Kasumi-1 (cell line): Measurements from ENCODE around the gene AIPL1.

Source experiments
- DNase-seq, 2 experiments: peaks; one replicate each; lab custom pipeline; 2025; lab: John Stamatoyannopoulos, UW

The AIPL1 gene

DNA sequence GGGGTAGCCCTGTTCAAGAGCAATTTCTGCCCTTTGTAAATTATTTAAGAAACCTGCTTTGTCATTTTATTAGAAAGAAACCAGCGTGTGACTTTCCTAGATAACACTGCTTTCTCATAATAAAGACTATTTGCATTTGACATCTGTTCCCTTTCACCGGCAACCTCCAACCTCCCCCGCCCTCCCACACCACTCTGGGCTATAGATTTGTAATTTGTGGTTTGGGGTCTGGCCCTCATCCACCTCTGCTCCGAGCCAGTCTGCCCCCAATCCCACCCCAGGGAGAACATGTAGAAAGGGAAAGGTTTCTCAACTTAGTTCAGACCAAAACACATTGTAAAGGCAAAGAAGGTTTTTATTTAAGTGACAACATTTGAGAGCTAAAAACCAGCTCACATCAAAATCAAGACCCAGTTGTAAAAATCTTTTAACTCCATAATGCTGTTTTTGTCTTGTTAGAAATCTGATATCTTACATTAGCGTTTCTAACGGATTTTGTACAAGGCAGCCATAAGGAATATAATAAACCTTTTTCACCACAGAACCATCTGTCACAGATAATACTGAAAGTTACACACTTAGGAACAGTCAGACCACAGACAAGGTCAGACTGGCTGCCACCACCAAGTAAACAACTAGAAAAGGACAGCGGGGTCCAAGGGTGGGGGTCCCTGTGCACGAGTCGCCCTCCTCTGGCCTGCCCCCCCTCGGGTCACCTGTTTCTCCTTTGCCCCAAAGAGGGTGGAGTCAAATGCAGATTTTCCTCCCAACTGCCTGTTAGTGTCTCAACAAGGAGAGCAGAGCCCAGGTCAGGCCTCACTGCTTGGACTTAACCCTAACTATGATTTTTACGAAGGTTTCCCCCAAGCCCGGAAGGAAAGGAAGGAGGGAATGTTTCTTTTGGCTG, 16.3 kb upstream of the AIPL1 start:
- no peak for DNase-seq

GRCh38 chr17:6449307-6449706, 14.4 kb upstream of the AIPL1 start:
- DNase-seq = no peak

- no peak for DNase-seq
Measured at GRCh38 chr17:6448473-6448872, 13.6 kb upstream of the AIPL1 start.

GRCh38 chr17:6446516-6447100, 11.7 kb upstream of the AIPL1 start:
- DNase-seq = no peak

DNA sequence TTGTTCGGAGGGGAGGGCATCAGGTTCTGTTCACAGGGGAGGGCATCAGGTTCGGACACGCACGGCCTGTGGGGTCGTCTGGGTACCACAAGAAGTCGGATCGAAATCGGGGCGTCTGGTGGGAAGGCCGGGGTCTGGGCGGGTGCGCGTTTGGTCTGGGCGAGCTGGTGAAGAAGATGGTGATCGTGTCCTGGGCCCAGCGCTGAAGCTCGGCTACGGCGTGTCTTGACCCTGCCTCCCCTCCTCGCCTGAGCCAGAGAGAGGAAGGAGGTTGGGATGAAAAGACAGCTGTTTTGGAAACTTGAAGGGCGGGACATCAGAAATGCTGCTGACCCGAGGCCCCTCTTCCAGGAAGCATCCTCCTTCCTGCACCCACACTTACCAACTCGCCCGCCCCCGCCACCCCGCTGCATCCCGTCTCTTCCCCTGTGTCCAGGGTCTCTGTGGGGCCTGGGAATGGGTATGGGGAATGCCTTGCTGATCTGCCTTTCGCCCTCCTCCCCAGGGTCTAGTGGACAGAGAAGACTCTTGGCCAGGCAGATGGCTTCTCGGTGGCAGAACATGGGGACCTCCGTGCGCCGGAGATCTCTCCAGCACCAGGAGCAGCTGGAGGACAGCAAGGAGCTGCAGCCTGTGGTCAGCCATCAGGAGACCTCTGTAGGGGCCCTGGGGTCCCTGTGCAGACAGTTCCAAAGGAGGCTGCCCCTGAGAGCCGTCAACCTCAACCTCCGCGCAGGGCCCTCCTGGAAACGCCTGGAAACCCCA, 9.8 kb upstream of the AIPL1 start:
- no peak for DNase-seq

- DNase-seq = peak; percentile 65 to 74
Measured at GRCh38 chr17:6443692-6444570, 9.0 kb upstream of the AIPL1 start, which contains the start of gene PIMREG. TSS of gene PIMREG (plus strand) at chr17:6444455. CDS start at chr17:6445111, 656 bp downstream.

DNA sequence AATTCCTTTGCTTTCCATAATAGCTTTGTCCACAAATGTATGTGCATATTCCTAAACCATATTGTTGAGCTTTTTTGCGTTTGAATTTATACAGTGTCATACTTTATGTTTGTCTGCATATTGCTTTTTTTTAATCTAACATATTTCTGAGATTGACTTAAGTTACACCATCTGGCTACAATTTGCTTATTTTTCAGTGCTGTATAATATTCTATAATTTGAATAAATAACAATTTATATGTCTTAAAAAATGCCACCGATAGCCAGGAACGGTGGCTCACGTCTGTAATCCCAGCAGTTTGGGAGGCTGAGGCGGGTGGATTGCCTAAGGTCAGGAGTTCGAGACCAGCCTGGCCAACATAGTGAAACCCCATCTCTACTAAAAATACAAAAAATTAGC, 7.9 kb upstream of the AIPL1 start:
- DNase-seq = no peak

DNA sequence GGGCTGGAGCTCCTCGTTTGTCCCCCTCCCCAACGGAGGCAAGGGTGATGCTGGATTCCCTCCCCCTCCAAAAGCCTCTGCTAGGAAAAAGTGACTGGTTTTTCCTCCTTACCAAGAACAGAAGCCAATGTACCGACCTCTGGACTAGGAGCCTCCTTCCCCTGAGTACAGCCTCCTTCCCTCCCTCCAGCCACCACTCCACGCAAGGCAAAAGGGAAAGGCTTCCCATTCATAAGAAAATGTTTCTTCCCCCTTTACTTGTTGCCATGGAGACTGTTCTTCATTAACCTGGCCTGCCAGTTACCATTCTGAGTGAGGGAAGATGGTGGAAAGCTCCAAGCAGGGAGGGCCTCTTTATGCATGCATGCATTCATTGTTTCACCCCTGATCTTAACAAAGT, 5.0 kb upstream of the AIPL1 start:
- no peak for DNase-seq

DNA sequence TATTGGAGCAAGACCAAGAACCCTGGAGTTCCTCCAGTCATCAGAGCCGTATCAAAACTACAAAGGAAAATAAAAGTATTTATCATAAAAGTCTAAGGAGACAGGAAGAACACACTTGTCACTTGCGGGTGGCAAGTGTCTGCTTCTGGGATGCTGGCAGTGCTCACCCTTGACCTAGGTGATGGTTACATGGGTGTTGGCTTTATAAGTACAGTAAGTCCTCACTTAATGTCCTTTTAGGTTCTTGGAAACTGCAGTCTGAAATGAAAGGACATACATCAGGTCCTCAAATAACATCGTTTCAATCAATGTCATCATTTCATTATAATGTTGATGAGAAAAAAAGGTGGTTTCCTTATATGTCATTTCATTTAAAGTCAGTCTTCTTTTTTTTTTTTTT, 3.0 kb upstream of the AIPL1 start:
- DNase-seq = no peak

DNA sequence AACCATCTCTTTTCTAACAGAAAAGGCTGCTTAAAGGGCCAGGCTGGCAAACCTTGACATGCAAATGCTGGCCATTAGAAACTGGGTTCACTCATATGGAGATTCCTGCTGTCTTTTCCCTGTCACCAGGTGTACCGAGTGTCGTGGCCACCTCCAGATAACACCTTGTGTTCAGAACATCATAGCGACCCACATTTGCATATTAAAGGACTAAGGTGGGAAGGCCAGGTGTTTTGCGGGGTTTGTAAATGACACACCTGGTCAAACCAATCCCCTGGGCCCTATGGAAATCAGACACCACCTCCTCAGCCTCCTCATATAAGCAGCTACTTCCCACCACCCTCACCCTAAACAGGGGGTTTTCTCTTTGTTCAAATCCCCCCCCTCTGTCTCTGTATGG, 2.5 kb upstream of the AIPL1 start:
- DNase-seq = no peak

- peak; percentile 41 to 49 for DNase-seq
Measured at GRCh38 chr17:6435968-6436367, 1.0 kb upstream of the AIPL1 start.

DNA sequence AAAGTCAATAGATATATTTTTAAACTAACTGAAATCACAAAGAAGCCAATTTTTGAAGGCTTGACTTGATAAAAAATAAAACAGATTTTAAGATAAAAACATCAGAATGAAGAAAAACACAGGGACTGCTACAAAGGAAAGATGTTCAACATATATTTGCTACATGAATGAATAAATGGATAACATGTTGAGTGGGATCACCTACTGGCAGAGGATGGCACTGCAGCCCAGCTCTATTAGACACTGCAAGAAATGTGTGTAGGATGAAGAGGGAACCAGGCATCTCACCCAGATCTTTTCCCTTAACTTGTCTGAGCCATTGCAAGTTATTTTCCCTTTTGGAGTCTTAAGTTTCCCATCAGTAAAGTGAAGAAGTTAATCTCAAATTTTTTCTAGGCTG, 4.2 kb downstream of the AIPL1 start:
- no peak for DNase-seq

- DNase-seq = no peak
Measured at GRCh38 chr17:6429266-6429665, 5.7 kb downstream of the AIPL1 start.

- DNase-seq = no peak
Measured at GRCh38 chr17:6428207-6428965, 6.5 kb downstream of the AIPL1 start.

DNA sequence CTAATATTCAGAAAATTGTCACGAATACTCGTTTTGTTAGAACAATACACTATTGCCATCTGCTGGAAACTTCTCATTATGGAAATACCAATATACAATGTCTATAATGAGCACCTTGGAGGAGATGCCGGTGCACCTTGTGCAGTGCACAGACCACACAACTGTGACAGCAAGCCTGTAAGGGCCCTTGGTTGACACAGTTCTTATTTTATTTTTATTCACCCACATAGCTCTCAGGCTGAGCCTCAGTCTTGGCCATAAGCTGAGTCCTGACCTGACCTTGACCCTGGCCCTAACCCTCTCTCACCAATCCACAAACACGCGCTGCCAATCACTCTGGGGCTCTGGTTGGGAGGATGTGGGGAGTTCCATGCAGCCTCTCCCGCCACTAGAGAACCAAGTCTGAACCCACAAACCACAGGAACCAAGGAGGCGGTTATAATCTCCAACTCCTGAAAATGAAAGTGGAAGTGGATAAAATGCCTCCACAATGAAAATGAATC, 7.6 kb downstream of the AIPL1 start:
- peak in 1 of 2 experiments; percentile 4 for DNase-seq

- DNase-seq = no peak
Measured at GRCh38 chr17:6426356-6427101, 8.4 kb downstream of the AIPL1 start.

DNA sequence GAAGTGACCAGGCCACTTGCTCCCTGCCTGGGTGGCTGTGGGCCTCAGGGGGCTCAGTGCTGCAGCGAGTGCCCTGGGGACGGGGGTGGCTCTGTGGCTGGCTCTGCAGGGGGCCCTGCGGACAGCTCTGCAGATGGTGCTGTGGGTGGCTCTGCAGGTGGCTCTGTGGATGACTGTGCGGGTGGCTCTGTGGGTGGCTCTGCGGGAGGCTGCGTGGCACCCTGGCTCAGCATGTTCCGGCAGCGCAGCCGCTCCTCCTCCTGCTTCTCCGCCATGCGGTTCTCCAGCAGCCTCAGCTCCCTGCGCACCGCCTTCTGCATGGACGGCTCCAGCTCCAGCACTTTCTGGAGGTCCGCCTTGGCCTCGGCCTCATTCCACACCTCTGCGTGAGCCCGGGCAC, 9.5 kb downstream of the AIPL1 start:
- no peak for DNase-seq

DNA sequence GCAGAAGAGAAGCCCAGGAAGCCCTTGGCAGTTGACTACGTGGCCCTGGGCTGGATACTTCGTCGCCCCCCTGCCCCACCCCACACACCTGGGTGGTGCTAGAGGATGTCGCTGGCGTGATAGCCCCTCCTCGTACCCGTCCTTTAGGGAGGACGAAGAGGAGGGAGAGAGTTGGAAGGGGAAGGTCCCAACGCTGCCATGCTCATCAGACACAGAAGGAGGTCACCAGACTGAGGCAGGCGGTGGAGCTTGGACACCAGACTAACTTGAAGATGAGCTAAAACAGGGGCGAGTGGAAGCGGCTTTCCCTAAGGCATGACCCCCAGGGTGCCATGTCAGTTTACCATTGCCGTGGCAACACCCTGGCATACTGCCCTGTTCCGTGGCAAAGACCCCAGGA, 11.0 kb downstream of the AIPL1 start:
- no peak for DNase-seq

DNA sequence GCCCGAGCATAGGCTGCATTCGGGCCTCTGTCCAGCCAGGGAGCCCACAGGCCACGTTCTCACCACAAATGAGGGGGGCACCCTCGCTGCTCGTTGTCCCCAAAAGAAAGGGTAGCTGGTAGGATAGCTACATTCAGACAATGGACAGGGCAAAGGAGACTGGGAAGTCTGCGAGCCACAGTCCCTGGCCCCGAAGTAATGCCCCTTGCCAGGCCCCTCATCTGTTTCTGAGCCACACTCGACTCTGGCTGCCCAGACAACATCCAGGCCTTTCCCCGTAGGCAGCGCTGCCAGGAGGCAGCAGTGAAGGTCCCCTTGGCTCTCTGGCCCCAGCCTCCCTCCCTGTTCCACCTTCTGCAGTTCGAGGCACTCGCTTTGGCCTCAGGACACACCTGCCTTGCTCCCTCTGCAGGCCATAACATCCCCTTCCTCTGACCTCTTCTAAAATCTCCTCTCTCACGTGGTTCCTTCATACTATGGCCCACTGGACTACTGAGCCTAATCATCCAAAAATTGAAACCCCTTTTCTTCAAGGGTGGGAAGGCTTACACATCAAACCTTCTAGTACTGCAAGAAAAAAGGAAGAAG, 12.2 kb downstream of the AIPL1 start:
- no peak for DNase-seq
